Stomach smooth muscle (tissue), 2 donors: ENCODE measurements around the gene KMT2D.

Experiments
- H3K27ac ChIP-seq: one replicate; pipeline ENCODE4 v1.7.0; 2013; ENCODE audit warnings: mild to moderate bottlenecking, low read length, inconsistent platforms
- H3K27me3 ChIP-seq, 2 donors: one replicate each; pipeline ENCODE4 v1.7.0; 2013; ENCODE audit warnings: low read length in 2 of 2; ENCODE audit not compliant: insufficient read depth in 2 of 2, control insufficient read depth in 1 of 2
- H3K36me3 ChIP-seq, 2 donors: one replicate each; pipeline ENCODE4 v1.7.0; 2013; ENCODE audit warnings: low read length in 2 of 2; ENCODE audit not compliant: control insufficient read depth in 2 of 2, insufficient read depth in 2 of 2
- H3K4me1 ChIP-seq: one replicate; pipeline ENCODE4 v1.7.0; 2013; ENCODE audit warnings: low read length; ENCODE audit not compliant: control insufficient read depth, insufficient read depth
- H3K4me3 ChIP-seq, 2 donors: one replicate each; pipeline ENCODE4 v1.7.0; 2013; ENCODE audit warnings: low read length in 2 of 2
- H3K9ac ChIP-seq, 2 donors: one replicate each; pipeline ENCODE4 v1.7.0; 2013; ENCODE audit warnings: low read length in 2 of 2, mild to moderate bottlenecking in 1 of 2
- H3K9me3 ChIP-seq, 2 donors: one replicate each; pipeline ENCODE4 v1.7.0; 2013; ENCODE audit warnings: low read length in 2 of 2; ENCODE audit not compliant: control insufficient read depth in 2 of 2
- donor health status: healthy.
- donor health status: Pancreatic carcinoma.

Gene KMT2D

GRCh38 chr12:49061157-49061650 lies 610 bp upstream of the KMT2D start:
- Histone ChIP-seq H3K27ac (peak overlapping the region; percentile 95), H3K9ac (peak overlapping the region; percentile 94 to 95), H3K4me1 (peaks cover 38% of the 10 kb centered on the region), H3K27me3 (no peaks in the 10 kb centered on the region), H3K4me3 (peak overlapping the region; percentile 89 to 91), H3K9me3 (no peaks in the 10 kb centered on the region), H3K36me3 (no peaks in the 10 kb centered on the region)

- Histone ChIP-seq H3K9me3 (no peaks in the 10 kb centered on the region), H3K9ac (peak overlapping the region; percentile 94 to 95), H3K27ac (peak overlapping the region; percentile 95), H3K27me3 (no peaks in the 10 kb centered on the region), H3K4me3 (peak overlapping the region; percentile 89 to 91), H3K36me3 (peaks cover 6 to 8% of the 10 kb centered on the region in 2 donors), H3K4me1 (peaks cover 53% of the 10 kb centered on the region)
Observed at GRCh38 chr12:49059299-49060171, 1.1 kb downstream of the KMT2D start.

GRCh38 chr12:49059045-49059298 lies 1.6 kb downstream of the KMT2D start:
- Histone ChIP-seq H3K36me3 (peaks cover 12 to 13% of the 10 kb centered on the region in 2 donors), H3K4me3 (peak overlapping the region; percentile 89 to 91), H3K9me3 (no peaks in the 10 kb centered on the region), H3K4me1 (peaks cover 55% of the 10 kb centered on the region), H3K27ac (no peak overlapping the region), H3K9ac (peak overlapping the region; percentile 88 to 94), H3K27me3 (no peaks in the 10 kb centered on the region)

GRCh38 chr12:49058366-49059044 lies 2.1 kb downstream of the KMT2D start:
- Histone ChIP-seq H3K27ac (no peak overlapping the region), H3K9me3 (no peaks in the 10 kb centered on the region), H3K9ac (peak overlapping the region; percentile 88 to 94), H3K27me3 (no peaks in the 10 kb centered on the region), H3K4me3 (peak overlapping the region; percentile 89 to 91), H3K36me3 (peaks cover 16 to 17% of the 10 kb centered on the region in 2 donors), H3K4me1 (peaks cover 55% of the 10 kb centered on the region)

- H3K27me3 ChIP-seq = no peaks in the 10 kb centered on the region
- peak overlapping the region; percentile 88 to 94 for H3K9ac ChIP-seq
- no peak overlapping the region for H3K27ac ChIP-seq
- H3K4me1 ChIP-seq = peaks cover 55% of the 10 kb centered on the region
- peaks cover 22 to 23% of the 10 kb centered on the region in 2 donors for H3K36me3 ChIP-seq
- peak overlapping the region; percentile 89 to 91 for H3K4me3 ChIP-seq
- H3K9me3 ChIP-seq = no peaks in the 10 kb centered on the region
Observed at GRCh38 chr12:49057888-49058287, 2.7 kb downstream of the KMT2D start.

GRCh38 chr12:49055978-49056754 lies 4.4 kb downstream of the KMT2D start:
- Histone ChIP-seq H3K9ac (peak overlapping the region; percentile 88 to 94), H3K27ac (no peak overlapping the region)

GRCh38 chr12:49055092-49055491 lies 5.5 kb downstream of the KMT2D start:
- Histone ChIP-seq H3K4me3 (no peak overlapping the region), H3K36me3 (peaks cover 42 to 48% of the 10 kb centered on the region in 2 donors), H3K4me1 (peaks cover 48% of the 10 kb centered on the region)

More at GRCh38 chr12:49055978-49056754, 4.4 kb downstream of the KMT2D start:
- peaks cover 52% of the 10 kb centered on the region for H3K4me1 ChIP-seq
- H3K4me3 ChIP-seq = peak overlapping the region in 1 of 2 donors; percentile 91
- peaks cover 35 to 37% of the 10 kb centered on the region in 2 donors for H3K36me3 ChIP-seq
- no peaks in the 10 kb centered on the region for H3K27me3 ChIP-seq
- H3K9me3 ChIP-seq = no peaks in the 10 kb centered on the region

GRCh38 chr12:49054524-49054923 lies 6.1 kb downstream of the KMT2D start:
- Histone ChIP-seq H3K27me3 (no peaks in the 10 kb centered on the region), H3K4me3 (no peak overlapping the region), H3K36me3 (peaks cover 42 to 53% of the 10 kb centered on the region in 2 donors), H3K4me1 (peaks cover 48% of the 10 kb centered on the region), H3K27ac (no peak overlapping the region), H3K9me3 (no peaks in the 10 kb centered on the region), H3K9ac (peak overlapping the region in 1 of 2 donors; percentile 13)

More at GRCh38 chr12:49055092-49055491, 5.5 kb downstream of the KMT2D start:
- no peaks in the 10 kb centered on the region for H3K27me3 ChIP-seq
- H3K27ac ChIP-seq = no peak overlapping the region
- H3K9me3 ChIP-seq = no peaks in the 10 kb centered on the region
- H3K9ac ChIP-seq = peak overlapping the region in 1 of 2 donors; percentile 23

- H3K36me3 ChIP-seq = peaks cover 47 to 57% of the 10 kb centered on the region in 2 donors
- H3K9me3 ChIP-seq = no peaks in the 10 kb centered on the region
- no peak overlapping the region for H3K27ac ChIP-seq
- H3K4me1 ChIP-seq = peaks cover 45% of the 10 kb centered on the region
- peak overlapping the region in 1 of 2 donors; percentile 13 for H3K9ac ChIP-seq
- H3K27me3 ChIP-seq = no peaks in the 10 kb centered on the region
- H3K4me3 ChIP-seq = no peak overlapping the region
Observed at GRCh38 chr12:49054096-49054495, 6.5 kb downstream of the KMT2D start.

- no peak overlapping the region for H3K4me3 ChIP-seq
- no peaks in the 10 kb centered on the region for H3K9me3 ChIP-seq
- H3K9ac ChIP-seq = no peak overlapping the region
- H3K36me3 ChIP-seq = peaks cover 61 to 71% of the 10 kb centered on the region in 2 donors
- peaks cover 31% of the 10 kb centered on the region for H3K4me1 ChIP-seq
- no peak overlapping the region for H3K27ac ChIP-seq
- H3K27me3 ChIP-seq = no peaks in the 10 kb centered on the region
Observed at GRCh38 chr12:49052451-49053208, 8.0 kb downstream of the KMT2D start.
